Measurements from ENCODE around the gene IER3.
"Not testable (repeated sequence)": the region's sequence is repeated elsewhere in the genome, so short reads cannot be mapped to it uniquely, and the experiment has no call there.

- TF ChIP-seq, protein P1, sequence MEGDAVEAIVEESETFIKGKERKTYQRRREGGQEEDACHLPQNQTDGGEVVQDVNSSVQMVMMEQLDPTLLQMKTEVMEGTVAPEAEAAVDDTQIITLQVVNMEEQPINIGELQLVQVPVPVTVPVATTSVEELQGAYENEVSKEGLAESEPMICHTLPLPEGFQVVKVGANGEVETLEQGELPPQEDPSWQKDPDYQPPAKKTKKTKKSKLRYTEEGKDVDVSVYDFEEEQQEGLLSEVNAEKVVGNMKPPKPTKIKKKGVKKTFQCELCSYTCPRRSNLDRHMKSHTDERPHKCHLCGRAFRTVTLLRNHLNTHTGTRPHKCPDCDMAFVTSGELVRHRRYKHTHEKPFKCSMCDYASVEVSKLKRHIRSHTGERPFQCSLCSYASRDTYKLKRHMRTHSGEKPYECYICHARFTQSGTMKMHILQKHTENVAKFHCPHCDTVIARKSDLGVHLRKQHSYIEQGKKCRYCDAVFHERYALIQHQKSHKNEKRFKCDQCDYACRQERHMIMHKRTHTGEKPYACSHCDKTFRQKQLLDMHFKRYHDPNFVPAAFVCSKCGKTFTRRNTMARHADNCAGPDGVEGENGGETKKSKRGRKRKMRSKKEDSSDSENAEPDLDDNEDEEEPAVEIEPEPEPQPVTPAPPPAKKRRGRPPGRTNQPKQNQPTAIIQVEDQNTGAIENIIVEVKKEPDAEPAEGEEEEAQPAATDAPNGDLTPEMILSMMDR (IDR thresholded peaks at IDR 0.05; ENCODE audit: control extremely low read depth in 1 of 3, insufficient read depth in 1 of 3, low read depth in 1 of 3, low read length in 3 of 3), result not testable (repeated sequence)
- TF ChIP-seq EZH2 (IDR thresholded peaks at IDR 0.05; ENCODE audit: low read depth, low read length, severe bottlenecking); SUZ12 (IDR thresholded peaks at IDR 0.05; ENCODE audit: low read length); SP1 (IDR thresholded peaks at IDR 0.05; ENCODE audit: low read depth, low read length); SRF (IDR thresholded peaks at IDR 0.05; ENCODE audit: low read depth, low read length); POLR2A (IDR thresholded peaks at IDR 0.05; ENCODE audit: control extremely low read depth in 1 of 2, low read depth in 2 of 2, low read length in 2 of 2); CHD2 (IDR thresholded peaks at IDR 0.05; ENCODE audit: low read length); CHD7 (IDR thresholded peaks at IDR 0.05; ENCODE audit: insufficient replicate concordance, low read length); POLR2AphosphoS5 (IDR thresholded peaks at IDR 0.05; ENCODE audit: low read depth, low read length); CBX8 (IDR thresholded peaks at IDR 0.05; ENCODE audit: borderline replicate concordance, low read depth, low read length): not testable (repeated sequence)
Measured at GRCh38 chr6:30756405-30757003, 12.2 kb upstream of the IER3 start.
